ENCODE data around the gene LMNTD1. TPM values are rescaled to one million over a fixed set of nuclear protein-coding genes. Genes with fewer than 3 reads are reported as not detected.

The LMNTD1 gene
- polyA plus RNA-seq, 1 donor from 2014 or later: not detected

- H3K9me3 ChIP-seq (ENCODE audit: low read length): no peaks in the 10 kb centered on the region
- no peaks in the 10 kb centered on the region for H4K20me1 ChIP-seq (ENCODE audit: insufficient read depth)
- no peaks in the 10 kb centered on the region for H3K27me3 ChIP-seq (ENCODE audit: insufficient read depth, low read depth, low read length)
- H3F3A ChIP-seq (ENCODE audit: insufficient read depth, low read length, poor library complexity, severe bottlenecking): no peaks in the 10 kb centered on the region
- no peak for TF ChIP-seq TAF1 (IDR thresholded peaks at IDR 0.05; ENCODE audit: low read depth)
- TF ChIP-seq SMC3 (conservative IDR thresholded peaks at IDR 0.05; ENCODE audit: poor library complexity): no peak
- TF ChIP-seq POLR2AphosphoS5 (IDR thresholded peaks at IDR 0.05): no peak
- TF ChIP-seq MXI1 (conservative IDR thresholded peaks at IDR 0.05; ENCODE audit: poor library complexity, severe bottlenecking): no peak
- TF ChIP-seq, protein P1, sequence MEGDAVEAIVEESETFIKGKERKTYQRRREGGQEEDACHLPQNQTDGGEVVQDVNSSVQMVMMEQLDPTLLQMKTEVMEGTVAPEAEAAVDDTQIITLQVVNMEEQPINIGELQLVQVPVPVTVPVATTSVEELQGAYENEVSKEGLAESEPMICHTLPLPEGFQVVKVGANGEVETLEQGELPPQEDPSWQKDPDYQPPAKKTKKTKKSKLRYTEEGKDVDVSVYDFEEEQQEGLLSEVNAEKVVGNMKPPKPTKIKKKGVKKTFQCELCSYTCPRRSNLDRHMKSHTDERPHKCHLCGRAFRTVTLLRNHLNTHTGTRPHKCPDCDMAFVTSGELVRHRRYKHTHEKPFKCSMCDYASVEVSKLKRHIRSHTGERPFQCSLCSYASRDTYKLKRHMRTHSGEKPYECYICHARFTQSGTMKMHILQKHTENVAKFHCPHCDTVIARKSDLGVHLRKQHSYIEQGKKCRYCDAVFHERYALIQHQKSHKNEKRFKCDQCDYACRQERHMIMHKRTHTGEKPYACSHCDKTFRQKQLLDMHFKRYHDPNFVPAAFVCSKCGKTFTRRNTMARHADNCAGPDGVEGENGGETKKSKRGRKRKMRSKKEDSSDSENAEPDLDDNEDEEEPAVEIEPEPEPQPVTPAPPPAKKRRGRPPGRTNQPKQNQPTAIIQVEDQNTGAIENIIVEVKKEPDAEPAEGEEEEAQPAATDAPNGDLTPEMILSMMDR (IDR thresholded peaks at IDR 0.05; ENCODE audit: poor library complexity, severe bottlenecking): no peak
- no peak for TF ChIP-seq EZH2 (IDR thresholded peaks at IDR 0.05; ENCODE audit: borderline replicate concordance, insufficient read depth, low read length, poor library complexity, severe bottlenecking)
- TF ChIP-seq EP300 (conservative IDR thresholded peaks at IDR 0.05; ENCODE audit: poor library complexity, severe bottlenecking): no peak
- TF ChIP-seq RAD21 (conservative IDR thresholded peaks at IDR 0.05): no peak
- no peak for TF ChIP-seq REST (IDR thresholded peaks at IDR 0.05; ENCODE audit: borderline replicate concordance)
- no peak overlapping the region for H3K4me2 ChIP-seq (ENCODE audit: low read length)
- no peaks in the 10 kb centered on the region for H3K9me2 ChIP-seq (ENCODE audit: insufficient read depth, low read length)
- no peak overlapping the region for H3K9ac ChIP-seq (ENCODE audit: low read length)
- H3K36me3 ChIP-seq (ENCODE audit: insufficient read depth, low read length): no peaks in the 10 kb centered on the region
- no peak overlapping the region for H3K27ac ChIP-seq (ENCODE audit: low read length)
- no peak overlapping the region for H3K4me3 ChIP-seq (ENCODE audit: low read length)
- H2AFZ ChIP-seq (ENCODE audit: low read depth, low read length): no peak overlapping the region
- H3K79me2 ChIP-seq (replicated peaks; ENCODE audit: insufficient read depth, low read length): no peaks in the 10 kb centered on the region
Observed at GRCh38 chr12:25546318-25546717, 6.8 kb downstream of the LMNTD1 start.

- no peaks in the 10 kb centered on the region for H3K79me2 ChIP-seq (replicated peaks; ENCODE audit: insufficient read depth, low read length)
- H3K27me3 ChIP-seq (ENCODE audit: insufficient read depth, low read depth, low read length): no peaks in the 10 kb centered on the region
- H3K9me3 ChIP-seq (ENCODE audit: low read length): no peaks in the 10 kb centered on the region
- no peak overlapping the region for H3K4me2 ChIP-seq (ENCODE audit: low read length)
- no peak overlapping the region for H3K27ac ChIP-seq (ENCODE audit: low read length)
- no peaks in the 10 kb centered on the region for H4K20me1 ChIP-seq (ENCODE audit: insufficient read depth)
- H3K9me2 ChIP-seq (ENCODE audit: insufficient read depth, low read length): no peaks in the 10 kb centered on the region
- H3F3A ChIP-seq (ENCODE audit: insufficient read depth, low read length, poor library complexity, severe bottlenecking): no peaks in the 10 kb centered on the region
- H3K36me3 ChIP-seq (ENCODE audit: insufficient read depth, low read length): no peaks in the 10 kb centered on the region
- TF ChIP-seq SMC3 (conservative IDR thresholded peaks at IDR 0.05; ENCODE audit: poor library complexity): no peak
- TF ChIP-seq REST (IDR thresholded peaks at IDR 0.05; ENCODE audit: borderline replicate concordance): no peak
- TF ChIP-seq, protein P1 (IDR thresholded peaks at IDR 0.05; ENCODE audit: poor library complexity, severe bottlenecking): no peak
- no peak for TF ChIP-seq TAF1 (IDR thresholded peaks at IDR 0.05; ENCODE audit: low read depth)
- no peak for TF ChIP-seq RAD21 (conservative IDR thresholded peaks at IDR 0.05)
- TF ChIP-seq POLR2AphosphoS5 (IDR thresholded peaks at IDR 0.05): no peak
- no peak for TF ChIP-seq EZH2 (IDR thresholded peaks at IDR 0.05; ENCODE audit: borderline replicate concordance, insufficient read depth, low read length, poor library complexity, severe bottlenecking)
- no peak for TF ChIP-seq EP300 (conservative IDR thresholded peaks at IDR 0.05; ENCODE audit: poor library complexity, severe bottlenecking)
- no peak for TF ChIP-seq MXI1 (conservative IDR thresholded peaks at IDR 0.05; ENCODE audit: poor library complexity, severe bottlenecking)
- H3K9ac ChIP-seq (ENCODE audit: low read length): no peak overlapping the region
- no peak overlapping the region for H2AFZ ChIP-seq (ENCODE audit: low read depth, low read length)
- H3K4me3 ChIP-seq (ENCODE audit: low read length): no peak overlapping the region
Observed at GRCh38 chr12:25533150-25533549, 19.9 kb downstream of the LMNTD1 start.

All from neural cell (in vitro differentiated cells).